ENCODE data around the gene GPN2. TPM values are rescaled to one million over a fixed set of nuclear protein-coding genes. Genes with fewer than 3 reads are reported as not detected.

The GPN2 gene
- total RNA-seq, 1 experiment from 2014 or later, result 23.4 TPM

GRCh38 chr1:26862781-26863684, 27.1 kb downstream of the GPN2 start, which contains the start of gene SFN:
Gene SFN, plus strand, starts transcription at chr1:26863149. Its CDS starts 64 bp downstream, at chr1:26863213.
- H3K27me3 Mint-ChIP-seq (ENCODE audit: unreplicated experiment), result no peaks in the 10 kb centered on the region
- H3K4me3 Mint-ChIP-seq (ENCODE audit: low read depth, unreplicated experiment), result peak within 1 kb of the TSS; percentile 94
- peak; percentile 93 for DNase-seq
- TSS peak; percentile 99 for BruUV-seq (replicated peaks)
- H3K27ac Mint-ChIP-seq (ENCODE audit: unreplicated experiment), result peak within 1 kb of the TSS; percentile 91
- H3K9me3 Mint-ChIP-seq (ENCODE audit: low read depth, unreplicated experiment), result no peaks in the 10 kb centered on the region
- CTCF ChIA-PET, result interaction anchor here (0.9 to 2.5 kb wide), 2 partner anchors 14 to 32 kb away, joined by 3 to 10 read pairs; no protein-coding TSS in a partner anchor
- TF ChIP-seq CTCF (IDR thresholded peaks at IDR 0.05; ENCODE audit: unreplicated experiment), result peak; percentile 70
- H3K36me3 Mint-ChIP-seq (ENCODE audit: insufficient read depth, unreplicated experiment), result peaks cover 36% of the 10 kb centered on the region
- H3K4me1 Mint-ChIP-seq (ENCODE audit: low read depth, unreplicated experiment), result peaks cover 30% of the 10 kb centered on the region
- intact Hi-C loops (cut with micrococcal nuclease; ENCODE audit: unreplicated experiment), result no loop called here

- CTCF ChIA-PET, result interaction anchor here (0.8 to 2.5 kb wide), 4 partner anchors 13 to 41 kb away, joined by 3 to 10 read pairs (median 5); partner anchors contain the start of gene GPN2
- no peak for TF ChIP-seq CTCF (IDR thresholded peaks at IDR 0.05; ENCODE audit: unreplicated experiment)
- peak overlapping the region; percentile 94 for H3K4me3 Mint-ChIP-seq (ENCODE audit: low read depth, unreplicated experiment)
- intact Hi-C loops (cut with micrococcal nuclease; ENCODE audit: unreplicated experiment), result no loop called here
- no peaks in the 10 kb centered on the region for H3K27me3 Mint-ChIP-seq (ENCODE audit: unreplicated experiment)
- DNase-seq, result peak; percentile 23
- H3K4me1 Mint-ChIP-seq (ENCODE audit: low read depth, unreplicated experiment), result peaks cover 25% of the 10 kb centered on the region
- no TSS peak for BruUV-seq (replicated peaks)
- H3K9me3 Mint-ChIP-seq (ENCODE audit: low read depth, unreplicated experiment), result no peaks in the 10 kb centered on the region
- peak overlapping the region; percentile 91 for H3K27ac Mint-ChIP-seq (ENCODE audit: unreplicated experiment)
- H3K36me3 Mint-ChIP-seq (ENCODE audit: insufficient read depth, unreplicated experiment), result peaks cover 36% of the 10 kb centered on the region
These were observed 28.1 kb downstream of the GPN2 start for GRCh38 chr1:26861889-26862378.

- Mint-ChIP-seq H3K27me3 (ENCODE audit: unreplicated experiment) (no peaks in the 10 kb centered on the region), H3K4me1 (ENCODE audit: low read depth, unreplicated experiment) (peaks cover 25% of the 10 kb centered on the region), H3K36me3 (ENCODE audit: insufficient read depth, unreplicated experiment) (peaks cover 36% of the 10 kb centered on the region), H3K9me3 (ENCODE audit: low read depth, unreplicated experiment) (no peaks in the 10 kb centered on the region), H3K27ac (ENCODE audit: unreplicated experiment) (peak overlapping the region; percentile 91), H3K4me3 (ENCODE audit: low read depth, unreplicated experiment) (peak overlapping the region; percentile 94)
- DNase-seq, result no peak
- no peak for TF ChIP-seq CTCF (IDR thresholded peaks at IDR 0.05; ENCODE audit: unreplicated experiment)
- intact Hi-C loops (cut with micrococcal nuclease; ENCODE audit: unreplicated experiment), result no loop called here
- BruUV-seq (replicated peaks), result no TSS peak
- CTCF ChIA-PET, result interaction anchor here (0.7 to 2.5 kb wide), 3 partner anchors 12 to 316 kb away, joined by 3 to 10 read pairs (median 3); partner anchors contain the start of gene GPN2
These were observed 28.8 kb downstream of the GPN2 start for GRCh38 chr1:26861286-26861701.

DNA sequence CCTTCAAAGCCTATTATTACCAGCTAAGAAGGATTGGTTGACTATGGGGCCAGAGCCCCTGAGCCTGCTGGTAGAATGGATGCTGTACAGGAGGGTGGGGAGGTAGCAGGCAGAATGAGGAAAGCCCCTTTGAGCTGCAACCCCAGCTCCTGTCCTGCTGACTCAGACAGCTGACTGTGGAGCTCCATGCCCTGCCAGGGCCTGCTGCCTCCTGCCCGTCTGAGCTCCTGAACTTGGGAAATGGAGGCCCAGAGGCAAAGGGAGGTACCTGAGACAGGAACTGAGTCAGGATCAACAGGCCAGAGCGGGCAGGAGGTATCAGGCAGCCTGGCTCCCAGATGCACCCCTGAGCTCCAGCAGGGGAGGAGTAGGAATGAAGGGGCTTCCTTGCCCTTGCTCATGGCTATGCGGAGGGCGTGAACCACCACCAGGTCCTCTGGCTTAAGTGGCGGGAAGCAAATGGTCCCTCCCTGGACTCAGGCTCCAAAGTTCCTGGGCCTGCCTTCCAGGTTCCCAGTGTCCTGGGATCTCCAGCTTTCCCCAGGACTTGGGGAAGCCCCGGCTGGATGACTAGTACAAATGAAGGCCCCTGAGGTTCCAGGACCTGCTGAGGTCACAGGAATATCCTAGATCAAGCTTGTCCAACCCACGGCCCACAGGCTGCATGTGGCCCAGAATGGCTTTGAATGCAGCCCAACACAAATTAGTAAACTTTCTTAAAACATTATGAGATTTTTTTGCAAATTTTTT, 31.0 kb downstream of the GPN2 start:
- CTCF ChIA-PET, result interaction anchor here (0.9 kb wide), 1 partner anchor 9 kb away, joined by 5 read pairs; no protein-coding TSS in a partner anchor
- intact Hi-C loops (cut with micrococcal nuclease; ENCODE audit: unreplicated experiment), result no loop called here
- no TSS peak for BruUV-seq (replicated peaks)
- Mint-ChIP-seq H3K27me3 (ENCODE audit: unreplicated experiment) (no peaks in the 10 kb centered on the region), H3K4me1 (ENCODE audit: low read depth, unreplicated experiment) (peaks cover 25% of the 10 kb centered on the region), H3K27ac (ENCODE audit: unreplicated experiment) (no peak overlapping the region), H3K9me3 (ENCODE audit: low read depth, unreplicated experiment) (no peaks in the 10 kb centered on the region), H3K36me3 (ENCODE audit: insufficient read depth, unreplicated experiment) (peaks cover 21% of the 10 kb centered on the region), H3K4me3 (ENCODE audit: low read depth, unreplicated experiment) (no peak overlapping the region)
- DNase-seq, result no peak
- no peak for TF ChIP-seq CTCF (IDR thresholded peaks at IDR 0.05; ENCODE audit: unreplicated experiment)

Measured in Calu3 (cell line).